Activated CD8-positive, alpha-beta memory T cell treated with anti-CD3 and anti-CD28 coated beads for 48 hours (primary cell): Measurements from ENCODE around the gene ADAMTS1.
"Not testable (repeated sequence)": the region's sequence is repeated elsewhere in the genome, so short reads cannot be mapped to it uniquely, and the experiment has no call there.

Experiments used
- DNase-seq, 3 experiments: peaks; one replicate each; pipeline ENCODE4 v3.0.0-alpha.2; 2020; ENCODE audit warnings: low read depth in 2 of 3, low spot score in 2 of 3

ADAMTS1 gene

DNA sequence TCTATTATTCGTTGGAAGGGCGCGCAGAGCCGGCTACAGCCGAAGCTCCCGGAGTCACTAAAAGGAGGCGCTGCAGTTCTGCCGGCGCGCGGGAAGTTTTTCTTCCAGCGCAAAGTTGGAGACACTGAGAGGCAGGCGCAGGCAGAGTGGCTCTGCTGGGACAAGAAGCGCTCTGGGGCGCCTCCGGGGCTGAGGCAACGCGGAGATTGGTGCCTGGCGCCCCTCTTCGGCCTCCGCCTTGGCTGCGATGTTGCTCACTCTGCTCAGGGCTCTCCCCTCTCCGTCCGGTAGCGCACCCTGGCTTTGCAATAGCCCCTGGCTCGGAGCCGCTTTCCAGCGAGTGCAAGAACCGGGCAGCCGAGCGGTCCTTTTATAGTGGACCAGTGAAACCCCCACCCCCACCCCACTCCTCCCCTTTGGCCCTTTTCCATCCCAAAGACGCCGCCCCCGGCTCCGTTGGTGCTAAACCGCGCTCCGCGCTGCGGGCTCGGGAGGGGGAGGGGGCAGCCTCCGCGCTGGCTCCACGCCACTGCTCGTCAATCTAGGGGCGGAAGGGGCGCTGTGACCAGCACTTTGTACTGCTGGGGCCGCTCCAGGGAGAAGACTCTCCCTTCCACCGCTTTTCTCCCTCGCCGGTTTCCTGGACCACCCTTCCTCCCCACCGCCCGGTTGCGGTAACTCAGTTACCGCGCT lies at the start of gene ADAMTS1:
TSS of gene ADAMTS1 (minus strand) at position 344 of the 693 bp plus-strand sequence. CDS start 455 bp downstream, outside the sequence.
- DNase-seq, result peak in 1 of 3 experiments; percentile 1

DNA sequence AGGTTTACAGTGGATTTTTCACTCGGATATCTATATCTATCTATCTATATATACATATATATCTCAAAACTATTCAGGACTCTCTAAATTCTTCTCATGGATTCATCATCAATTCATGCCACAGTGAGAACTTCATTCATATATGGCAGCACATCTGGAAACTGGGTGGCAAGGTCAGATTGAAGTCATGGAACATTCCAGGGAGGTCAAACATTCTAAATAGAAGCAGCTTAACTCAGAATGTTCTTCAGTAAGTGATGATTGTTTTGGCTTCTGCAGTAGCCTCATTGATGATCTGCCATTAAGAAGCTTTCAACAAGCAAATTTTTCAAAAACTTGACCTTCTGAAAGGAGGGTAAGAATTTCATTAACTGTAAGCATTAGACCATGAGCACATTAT lies 46.9 kb upstream of the ADAMTS1 start:
- no peak for DNase-seq

DNA sequence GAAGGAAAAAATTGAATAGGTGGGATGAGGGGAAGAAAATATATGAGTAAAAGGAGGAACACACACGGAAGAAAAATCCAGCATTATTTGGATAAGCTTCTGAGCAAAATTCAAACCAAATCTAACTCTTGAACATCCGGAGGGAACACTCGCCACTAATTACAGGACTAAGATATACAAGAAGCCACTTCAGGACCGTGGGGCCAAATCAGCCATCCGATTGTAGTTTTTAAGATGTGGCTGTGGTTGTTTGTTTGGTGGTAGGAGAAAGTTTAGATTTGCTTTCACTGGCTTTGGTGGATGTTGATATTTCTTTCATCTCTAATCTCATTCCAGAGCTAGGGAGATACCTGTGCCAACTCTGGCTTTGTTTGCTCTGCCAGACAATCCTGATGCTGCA lies 43.7 kb upstream of the ADAMTS1 start:
- DNase-seq, result no peak

DNA sequence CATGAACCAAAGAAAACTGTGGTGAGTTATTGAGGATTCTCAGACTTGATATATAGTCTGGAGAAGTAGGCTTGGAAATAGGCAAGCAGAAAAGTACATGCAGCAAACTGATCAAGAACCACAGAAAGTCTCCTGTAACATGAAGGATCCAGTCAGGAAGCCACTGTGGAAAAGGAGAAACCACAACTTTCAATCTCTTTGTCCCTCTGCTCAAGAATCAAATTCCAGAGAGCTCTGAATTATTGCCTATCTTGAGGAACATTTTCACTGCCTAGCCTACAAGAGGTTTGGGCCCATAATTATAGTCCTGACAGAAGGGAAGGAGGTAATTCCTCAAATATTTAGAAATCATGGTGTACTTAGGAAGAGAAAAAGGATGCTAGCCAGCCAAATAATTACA lies 43.0 kb upstream of the ADAMTS1 start:
- DNase-seq, result no peak

DNA sequence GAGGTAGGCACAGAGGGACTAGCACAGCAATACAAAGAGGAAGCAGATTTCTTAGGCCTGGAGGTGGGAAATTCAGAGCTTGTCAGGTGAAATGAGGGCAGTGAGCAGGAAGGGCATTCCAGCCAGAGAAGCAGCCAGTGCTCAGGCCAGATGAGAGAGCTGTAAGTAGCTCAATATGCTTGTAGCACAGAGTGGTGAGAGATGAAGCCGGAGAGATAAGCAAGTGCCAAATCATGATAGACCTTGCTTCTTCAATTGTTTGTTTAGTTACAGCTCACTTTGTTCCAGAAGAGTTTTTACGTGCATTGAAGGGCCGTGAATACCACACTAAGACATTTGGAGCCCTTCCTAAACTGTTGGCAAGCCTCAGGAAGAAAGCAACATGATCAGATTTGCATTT lies 42.0 kb upstream of the ADAMTS1 start:
- no peak for DNase-seq

DNA sequence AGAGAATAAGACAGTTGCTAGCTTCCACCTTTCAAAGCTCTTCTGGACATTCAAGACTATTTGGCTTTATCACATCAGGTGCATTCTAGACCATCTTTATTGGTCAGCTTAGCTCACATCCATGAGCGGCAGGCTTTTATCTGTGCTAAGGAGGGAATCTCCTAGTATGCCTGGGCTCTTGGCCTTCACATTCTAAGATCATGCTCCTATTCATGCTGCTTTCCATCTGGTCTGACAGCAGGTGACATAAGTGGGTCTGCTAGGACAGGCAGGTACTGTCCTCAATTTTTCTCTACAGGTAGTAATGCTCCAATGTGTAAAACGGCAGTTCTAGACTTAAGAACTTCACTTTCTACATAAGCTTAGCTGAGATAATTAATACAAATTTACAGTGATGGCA lies 39.2 kb upstream of the ADAMTS1 start:
- no peak for DNase-seq

DNA sequence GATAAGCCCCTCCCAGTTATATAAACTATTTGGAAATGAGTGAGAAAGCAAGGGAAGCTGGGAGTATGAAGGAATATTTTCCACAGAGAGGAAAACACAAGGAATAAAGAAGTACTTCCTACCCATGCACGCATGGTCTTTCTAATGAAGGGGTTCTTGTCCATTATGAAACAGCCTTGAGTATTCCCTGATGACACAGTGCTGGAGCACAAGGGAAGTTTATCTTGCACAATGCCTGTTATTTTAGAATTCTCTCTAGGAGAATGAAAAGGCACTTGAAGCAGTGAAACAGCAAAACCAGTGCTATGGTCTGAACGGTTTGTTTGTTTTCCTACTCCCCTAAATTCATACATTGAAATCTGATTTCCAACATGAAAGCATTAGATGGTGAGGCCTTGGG lies 38.6 kb upstream of the ADAMTS1 start:
- no peak for DNase-seq

DNA sequence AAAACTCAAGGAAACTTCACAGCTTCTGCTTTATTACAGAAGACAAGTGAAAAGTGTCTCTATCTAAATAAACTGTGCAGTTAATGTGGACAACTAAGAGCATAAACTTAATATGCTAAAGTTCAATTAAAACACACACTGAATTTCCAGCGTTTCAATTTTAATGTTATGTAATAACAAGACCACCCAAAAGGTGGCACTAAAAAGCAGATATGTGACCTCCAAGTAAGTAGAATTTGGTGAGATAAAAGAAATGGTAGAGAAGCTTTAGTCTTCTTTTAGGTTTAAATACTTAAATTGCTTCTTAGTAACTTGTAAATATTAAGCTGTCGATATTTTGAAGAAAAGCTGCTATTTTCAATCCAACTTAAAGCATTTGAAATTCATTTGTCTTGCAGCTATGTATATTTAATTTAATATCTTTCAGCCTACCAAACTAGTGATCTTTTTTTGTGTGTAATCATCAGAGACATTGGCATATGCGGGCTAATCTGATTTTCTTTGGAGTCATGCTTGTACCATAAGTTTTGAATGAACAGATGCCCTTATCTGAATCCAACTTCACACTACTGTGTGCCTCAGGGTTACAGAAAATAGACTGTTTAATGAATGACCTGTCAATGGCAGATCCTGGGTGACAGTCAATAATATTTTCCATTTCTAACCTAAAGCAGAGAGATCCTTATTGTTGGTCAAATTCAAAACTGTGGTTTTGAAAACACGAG lies 36.5 kb upstream of the ADAMTS1 start:
- DNase-seq, result no peak

DNA sequence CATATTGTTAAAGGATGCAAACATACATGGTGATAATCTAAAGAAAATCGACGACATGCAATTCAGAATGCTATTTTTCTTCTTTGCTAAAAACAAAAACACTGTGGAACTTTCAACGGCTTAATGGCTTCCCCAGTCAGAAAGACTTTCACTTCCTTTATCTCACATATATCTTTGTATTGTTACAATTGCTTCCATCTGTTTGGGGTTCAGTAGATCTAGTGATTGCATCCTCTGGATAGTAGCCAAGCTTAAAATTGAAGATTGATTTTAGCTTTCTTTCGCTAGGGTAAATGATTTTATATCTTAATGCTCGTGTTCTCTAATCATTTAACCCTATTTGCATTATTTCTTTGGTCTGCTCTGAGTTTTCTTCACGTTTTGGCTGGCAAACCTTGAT lies 31.8 kb upstream of the ADAMTS1 start:
- DNase-seq, result no peak

DNA sequence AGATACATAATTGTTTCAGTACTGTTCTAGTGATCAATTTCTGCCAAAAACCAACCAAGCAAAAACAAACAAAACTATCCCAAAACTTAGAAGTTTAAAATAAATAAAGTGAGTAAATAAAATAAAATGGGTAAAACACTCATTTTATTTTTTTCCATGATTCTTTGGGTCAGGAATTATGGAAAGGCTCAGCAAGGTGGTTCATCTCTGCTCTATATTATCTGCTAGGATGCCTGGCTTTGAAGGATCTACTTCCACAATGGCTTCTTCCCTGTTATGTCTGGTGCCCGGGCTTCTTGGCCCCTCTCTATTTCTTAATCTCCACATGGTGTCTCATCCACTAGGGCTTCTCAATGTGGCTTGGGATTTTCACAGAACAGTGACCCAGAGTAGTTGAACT lies 29.1 kb upstream of the ADAMTS1 start:
- no peak for DNase-seq

DNA sequence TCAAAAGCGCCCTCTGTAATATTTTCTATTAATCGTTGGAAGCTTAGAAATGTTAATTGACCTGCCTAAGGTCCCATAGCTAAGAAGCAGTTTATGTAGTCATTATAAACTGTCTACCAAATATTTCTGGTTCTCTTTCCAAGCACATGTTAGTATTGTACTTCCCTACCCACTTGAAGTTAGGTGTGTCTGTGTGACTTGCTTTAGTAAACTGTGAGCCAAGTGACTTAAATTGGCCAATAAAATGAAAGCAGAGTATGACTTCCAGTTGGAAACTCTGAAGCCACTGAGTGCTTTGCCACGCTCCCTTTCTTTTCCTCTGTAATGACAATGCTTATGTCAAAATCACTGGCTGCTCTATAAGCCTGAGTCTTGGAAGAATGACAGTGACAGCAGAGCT lies 20.6 kb upstream of the ADAMTS1 start:
- no peak for DNase-seq

DNA sequence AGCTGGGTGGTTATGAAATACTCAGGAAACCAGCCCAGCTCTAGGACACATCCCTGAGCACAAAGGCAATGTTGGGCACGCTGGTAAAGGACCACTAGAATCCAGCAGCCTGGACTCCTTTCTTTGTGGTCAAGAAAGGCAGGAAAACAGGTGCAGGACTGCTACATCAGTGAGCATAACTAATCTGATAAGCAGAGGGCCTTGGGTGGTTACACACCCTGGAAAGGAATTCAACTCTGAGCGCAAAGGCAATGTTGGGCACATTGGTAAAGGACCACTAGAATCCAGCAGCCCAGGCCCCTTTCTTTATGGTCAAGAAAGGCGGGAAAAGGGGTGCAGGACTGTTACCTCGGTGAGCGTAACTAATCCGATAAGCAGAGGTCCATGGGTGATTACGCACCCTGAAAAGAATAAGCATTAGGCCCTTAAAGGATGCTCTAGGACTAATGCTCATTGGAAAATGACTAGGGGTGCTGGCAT lies 11.7 kb upstream of the ADAMTS1 start:
- not testable (repeated sequence) for DNase-seq

DNA sequence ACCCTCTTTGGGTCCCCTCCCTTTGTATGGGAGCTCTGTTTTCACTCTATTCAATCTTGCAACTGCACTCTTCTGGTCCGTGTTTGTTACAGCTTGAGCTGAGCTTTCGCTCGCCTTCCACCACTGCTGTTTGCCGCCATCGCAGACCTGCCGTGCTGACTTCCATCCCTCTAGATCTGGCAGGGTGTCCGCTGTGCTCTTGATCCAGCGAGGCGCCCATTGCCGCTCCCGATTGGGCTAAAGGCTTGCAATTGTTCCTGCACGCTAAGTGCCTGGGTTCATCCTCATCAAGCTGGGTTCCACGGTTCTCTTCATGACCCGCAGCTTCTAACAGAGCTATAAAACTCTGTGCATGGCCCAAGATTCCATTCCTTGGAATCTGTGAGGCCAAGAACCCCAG lies 9.5 kb upstream of the ADAMTS1 start:
- DNase-seq, result not testable (repeated sequence)

DNA sequence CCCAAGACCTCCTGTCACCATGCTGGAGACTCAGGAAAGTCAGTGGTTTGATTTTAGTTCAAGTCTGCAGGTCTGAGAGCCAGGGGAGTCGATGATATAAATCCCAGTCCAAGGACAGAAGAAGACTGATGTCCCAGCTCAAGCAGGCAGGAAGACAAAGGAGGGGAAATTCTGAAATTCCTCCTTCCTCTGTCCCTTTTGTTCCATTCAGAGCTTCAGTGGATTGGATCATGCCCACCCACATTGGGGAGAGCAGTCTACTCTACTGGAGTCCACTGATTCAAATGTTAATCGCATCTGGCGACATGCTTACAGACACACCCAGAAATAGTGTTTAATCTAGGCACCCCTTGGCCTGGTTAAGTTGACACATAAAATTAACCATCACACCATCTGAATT lies 7.2 kb upstream of the ADAMTS1 start:
- no peak for DNase-seq

DNA sequence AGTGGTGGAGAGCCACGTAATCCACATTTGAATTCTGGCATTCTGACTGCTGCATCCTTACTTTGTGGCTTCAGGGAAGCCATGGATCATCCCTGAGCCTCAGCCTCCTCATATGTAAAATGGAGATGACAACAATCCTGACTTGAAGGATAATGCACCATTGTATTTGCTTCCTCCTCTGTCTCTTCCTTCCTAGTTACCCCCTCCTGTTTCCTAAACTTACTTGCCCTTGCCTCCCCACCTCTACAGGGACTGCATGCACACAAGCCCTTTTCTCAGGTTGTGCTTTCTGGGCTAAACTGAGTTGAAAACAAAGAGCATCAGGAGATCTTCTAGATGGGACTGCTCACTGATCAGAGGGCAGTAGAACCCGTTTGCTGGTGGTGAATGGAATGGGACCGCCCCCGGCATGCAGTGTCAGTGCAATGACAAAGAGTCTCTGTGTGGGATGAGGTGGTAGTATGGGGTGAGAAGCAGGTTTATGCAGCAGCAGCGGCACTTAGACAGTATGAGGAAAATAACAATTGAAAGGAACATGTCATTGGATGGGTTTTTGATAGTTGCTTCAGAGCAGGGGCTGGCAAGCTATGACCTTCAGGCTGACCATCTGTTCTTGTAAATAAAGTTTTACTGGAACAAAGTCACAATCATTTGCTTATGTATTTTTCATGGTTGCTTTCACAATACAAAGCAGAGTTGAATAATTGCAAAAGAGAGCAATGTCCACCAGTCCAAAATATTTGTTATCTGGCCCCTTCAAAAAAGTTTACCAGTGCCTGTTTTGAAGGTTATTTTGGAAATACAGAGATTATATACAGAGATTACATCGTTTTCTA lies 6.1 kb upstream of the ADAMTS1 start:
- DNase-seq, result no peak

DNA sequence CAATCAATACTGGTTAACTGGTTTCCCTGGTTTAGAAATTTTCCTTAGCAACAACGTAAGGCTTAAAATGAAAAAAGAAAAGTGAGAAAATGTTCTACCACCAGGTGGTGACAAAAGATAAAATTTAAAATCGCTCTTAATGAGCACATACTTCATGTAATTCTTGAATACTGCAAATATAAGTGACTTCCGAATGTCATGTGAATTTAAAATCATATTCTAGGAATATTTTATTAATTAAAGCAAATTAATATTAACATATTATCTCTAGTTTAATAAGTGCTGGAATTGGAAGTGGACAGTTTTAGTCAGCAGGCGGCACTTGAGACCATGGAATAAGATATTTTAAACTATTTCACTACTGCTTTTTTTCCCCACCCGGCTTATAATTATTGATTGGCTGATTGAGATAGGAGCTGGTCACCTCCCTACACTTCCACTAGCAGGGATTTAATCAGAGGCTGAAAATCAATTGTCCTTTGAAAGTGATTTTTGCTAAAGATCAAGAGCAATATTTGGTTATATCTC lies 5.0 kb upstream of the ADAMTS1 start:
- no peak for DNase-seq

DNA sequence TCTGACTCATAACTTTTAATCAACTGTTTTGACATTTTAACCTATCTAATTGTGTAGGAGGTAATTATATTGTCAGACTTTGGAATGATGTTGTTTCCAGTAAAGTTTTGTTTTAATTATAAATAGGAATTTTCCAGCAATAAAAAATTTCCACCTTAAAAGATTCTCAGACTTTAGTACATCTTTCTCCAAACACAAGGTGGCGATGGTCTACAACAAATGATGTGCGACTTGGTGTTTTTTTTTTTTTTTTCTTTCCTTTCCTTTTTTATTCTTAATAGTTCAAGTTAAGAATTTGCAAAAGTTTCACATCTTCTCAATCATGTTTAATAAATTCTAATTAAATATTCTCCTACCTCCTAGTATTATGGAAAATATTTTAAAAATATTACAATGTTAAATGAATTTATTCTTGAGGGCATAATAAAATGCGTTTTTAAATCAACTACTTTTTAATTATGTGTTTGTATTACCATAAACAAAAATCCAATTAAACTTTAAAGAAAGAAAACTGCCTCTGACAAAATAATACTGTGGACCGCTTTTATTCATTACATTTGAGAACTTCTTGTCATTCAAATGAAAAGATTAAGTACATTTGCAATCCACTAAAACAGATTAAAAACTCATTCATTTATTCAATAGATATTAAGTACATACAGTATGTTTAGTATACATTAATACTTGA lies 4.4 kb upstream of the ADAMTS1 start:
- DNase-seq, result no peak

DNA sequence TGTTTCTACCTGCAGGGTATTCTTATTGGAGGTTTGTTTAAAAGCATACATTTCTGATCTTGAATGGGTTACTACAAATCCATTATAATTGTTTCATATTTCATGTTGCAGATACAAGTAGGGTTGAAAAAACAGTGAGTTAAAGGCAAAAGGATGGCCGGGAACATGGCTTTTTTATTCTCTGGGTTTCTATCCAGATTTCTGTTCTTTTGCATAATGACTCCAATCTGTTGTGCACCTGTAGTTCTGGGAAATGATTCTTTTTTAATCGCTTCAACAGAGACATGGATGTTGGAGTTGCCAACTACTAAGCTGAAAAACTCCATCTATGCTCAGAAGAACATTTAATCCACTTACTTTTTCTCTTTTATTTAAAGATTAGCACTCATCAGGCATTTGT lies 2.7 kb upstream of the ADAMTS1 start:
- no peak for DNase-seq

DNA sequence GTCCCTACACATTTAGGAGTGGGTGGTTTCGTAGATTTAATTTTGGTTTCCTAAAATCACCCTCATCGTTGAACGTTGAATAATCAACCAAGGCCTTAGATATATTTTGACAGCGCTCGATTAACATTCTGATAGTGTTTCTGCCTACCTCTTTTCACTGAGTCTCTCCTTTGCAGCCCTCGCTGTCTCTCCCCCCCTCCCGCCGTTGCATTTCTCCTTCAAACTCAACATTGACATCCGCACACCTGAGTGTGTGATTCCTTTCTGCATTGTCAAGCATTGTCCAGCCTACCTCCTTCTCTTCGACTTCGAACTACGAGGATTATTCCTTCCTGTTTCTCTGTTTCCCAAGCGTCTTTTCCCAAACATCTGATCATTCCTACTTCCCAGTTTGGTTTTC lies 1.8 kb upstream of the ADAMTS1 start:
- DNase-seq, result no peak

DNA sequence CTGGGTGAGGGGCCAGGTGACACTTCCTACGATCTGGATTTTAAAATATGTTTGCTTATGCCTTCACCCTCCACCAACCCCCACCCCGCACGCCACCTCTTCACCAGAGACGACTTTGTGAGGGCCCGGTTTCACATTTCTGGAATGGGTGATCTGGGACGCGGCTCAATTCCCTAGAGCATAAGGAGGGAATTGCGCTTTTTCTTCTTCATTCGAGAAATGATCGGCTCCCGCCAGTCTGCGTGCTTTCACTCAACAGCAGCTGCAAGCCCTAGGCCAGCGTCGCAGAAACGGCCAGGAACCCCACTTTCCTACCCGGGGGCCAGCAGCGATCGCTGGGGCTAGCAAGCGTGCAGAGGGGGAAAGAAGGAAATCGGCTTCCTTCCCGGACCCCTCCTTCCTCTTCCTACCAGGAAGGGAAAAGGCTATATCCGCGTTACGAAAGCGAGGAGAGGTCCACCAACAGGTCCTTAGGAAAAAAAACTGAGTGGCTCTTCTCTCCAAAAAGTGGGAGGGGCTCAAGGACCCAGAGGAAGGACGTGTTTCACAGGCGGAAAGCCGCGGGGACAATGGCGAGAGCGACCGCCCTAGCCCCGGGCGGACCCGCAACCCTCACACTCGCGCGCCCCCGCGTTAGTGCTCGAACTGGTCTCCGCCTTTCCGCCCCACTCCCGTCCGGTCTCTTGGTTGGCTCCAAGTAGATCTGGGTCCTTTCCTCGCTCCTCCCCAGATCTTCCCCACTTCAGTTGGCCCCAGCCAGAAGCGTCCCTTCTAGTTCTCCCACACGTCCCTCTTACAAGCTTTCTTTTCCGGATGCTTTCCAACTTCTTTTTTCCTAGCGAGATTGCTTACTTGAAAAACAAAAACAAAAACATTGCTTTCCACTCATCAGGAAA lies 1.1 kb upstream of the ADAMTS1 start:
- DNase-seq, result peak in 1 of 3 experiments; percentile 2
